Measurements from ENCODE around the gene MRPL2. TPM values are rescaled to one million over a fixed set of nuclear protein-coding genes. Genes with fewer than 3 reads are reported as not detected.
"Not testable (repeated sequence)": the region's sequence is repeated elsewhere in the genome, so short reads cannot be mapped to it uniquely, and the experiment has no call there.

Gene MRPL2
- total RNA-seq, 1 donor from 2014 or later: 14.2 TPM

DNA sequence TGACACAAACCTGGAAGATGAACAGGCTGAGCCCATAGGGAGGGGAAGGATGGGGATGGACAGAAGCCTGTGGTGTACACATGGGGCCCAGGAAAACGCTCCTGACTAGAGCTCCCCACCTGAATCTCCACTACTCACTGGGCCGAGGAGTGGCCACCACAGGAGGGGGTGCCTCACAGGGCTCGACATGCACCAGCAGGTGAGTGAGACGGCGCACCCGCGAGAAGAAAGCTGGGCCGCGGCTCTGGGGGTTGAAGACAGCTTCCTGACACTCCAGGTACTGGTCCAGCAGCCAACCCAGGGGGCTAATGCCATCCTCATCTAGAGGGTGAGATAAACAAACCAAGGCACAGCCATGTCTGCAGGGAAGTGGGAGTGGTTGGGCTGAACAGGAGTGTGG, 15.9 kb downstream of the MRPL2 start:
- Histone ChIP-seq H3K4me1 (no peaks in the 10 kb centered on the region), H3K27me3 (no peaks in the 10 kb centered on the region), H3K36me3 (peaks cover 0 to 59% of the 10 kb centered on the region in 2 donors), H3K27ac (no peak overlapping the region), H3K9me3 (no peaks in the 10 kb centered on the region), H3K4me3 (no peak overlapping the region)
- no peak for TF ChIP-seq POLR2A (IDR thresholded peaks at IDR 0.05)
- no peak for TF ChIP-seq CTCF (IDR thresholded peaks at IDR 0.05)
- no peak for TF ChIP-seq POLR2AphosphoS5 (IDR thresholded peaks at IDR 0.05; ENCODE audit: insufficient read depth in 1 of 2, low read depth in 1 of 2)
- DNase-seq (ENCODE audit: extremely low spot score in 2 of 2): no peak
- intact Hi-C loops (cut with DNase I): no loop called here

DNA sequence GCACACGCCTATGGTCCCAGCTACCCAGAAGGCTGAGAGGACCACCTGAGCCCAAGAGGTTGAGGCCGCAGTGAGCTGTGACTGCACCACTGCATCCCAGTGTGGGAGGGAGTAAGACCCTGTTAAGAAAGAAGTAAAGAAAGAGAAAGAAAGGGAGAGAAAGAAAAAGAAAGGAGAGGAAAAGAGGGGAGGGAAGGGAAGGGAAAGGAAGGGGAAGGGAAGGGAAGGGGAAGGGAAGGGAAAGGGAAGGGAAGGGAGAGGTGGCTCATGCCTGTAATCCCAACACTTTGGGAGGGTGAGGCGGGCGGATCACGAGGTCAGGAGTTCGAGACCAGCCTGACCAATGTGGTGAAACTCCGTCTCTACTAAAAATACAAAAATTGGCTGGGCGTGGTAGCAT, 17.8 kb downstream of the MRPL2 start:
- H3K36me3 ChIP-seq: peaks cover 0 to 60% of the 10 kb centered on the region in 2 donors
- H3K27me3 ChIP-seq; H3K4me1 ChIP-seq; H3K9me3 ChIP-seq; DNase-seq (ENCODE audit: extremely low spot score in 2 of 2); H3K4me3 ChIP-seq; H3K27ac ChIP-seq; intact Hi-C loops (cut with DNase I): not testable (repeated sequence)

GRCh38 chr6:43040542-43041257, 18.5 kb downstream of the MRPL2 start:
- Histone ChIP-seq H3K27ac (no peak overlapping the region), H3K9me3 (no peaks in the 10 kb centered on the region), H3K4me3 (no peak overlapping the region), H3K4me1 (no peaks in the 10 kb centered on the region), H3K36me3 (peaks cover 0 to 53% of the 10 kb centered on the region in 2 donors), H3K27me3 (no peaks in the 10 kb centered on the region)
- no peak for DNase-seq (ENCODE audit: extremely low spot score in 2 of 2)
- TF ChIP-seq POLR2A (IDR thresholded peaks at IDR 0.05) (no peak), POLR2AphosphoS5 (IDR thresholded peaks at IDR 0.05; ENCODE audit: insufficient read depth in 1 of 2, low read depth in 1 of 2) (no peak), CTCF (IDR thresholded peaks at IDR 0.05) (no peak)
- intact Hi-C loops (cut with DNase I): no loop called here

DNA sequence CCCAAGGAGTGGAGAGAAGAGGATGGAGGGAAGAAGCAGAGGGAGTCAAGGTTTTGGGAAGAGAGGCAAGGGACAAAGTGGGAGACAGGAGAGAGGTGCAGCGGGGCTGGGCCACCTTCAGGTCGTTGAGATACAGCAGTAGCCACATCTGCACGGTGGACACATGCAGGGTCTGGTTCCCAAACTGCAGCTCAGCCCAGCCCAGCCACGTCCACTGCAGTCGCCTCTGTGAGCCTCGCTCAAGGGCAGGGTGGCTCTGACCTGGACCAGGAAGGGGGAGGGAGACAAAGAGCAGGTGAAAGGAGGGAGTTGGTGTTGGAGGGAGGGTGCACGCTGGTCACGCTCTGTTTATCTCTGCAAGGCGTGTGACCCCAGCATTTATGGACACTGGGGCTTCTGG, 20.5 kb downstream of the MRPL2 start:
- Histone ChIP-seq H3K27me3 (no peaks in the 10 kb centered on the region), H3K4me3 (no peak overlapping the region), H3K27ac (no peak overlapping the region), H3K9me3 (no peaks in the 10 kb centered on the region), H3K4me1 (no peaks in the 10 kb centered on the region), H3K36me3 (peaks cover 0 to 47% of the 10 kb centered on the region in 2 donors)
- no peak for TF ChIP-seq CTCF (IDR thresholded peaks at IDR 0.05)
- TF ChIP-seq POLR2A (IDR thresholded peaks at IDR 0.05): no peak
- no peak for TF ChIP-seq POLR2AphosphoS5 (IDR thresholded peaks at IDR 0.05; ENCODE audit: insufficient read depth in 1 of 2, low read depth in 1 of 2)
- DNase-seq (ENCODE audit: extremely low spot score in 2 of 2): no peak
- intact Hi-C loops (cut with DNase I): no loop called here

- intact Hi-C loops (cut with DNase I): no loop called here
- Histone ChIP-seq H3K4me1 (no peaks in the 10 kb centered on the region), H3K4me3 (no peak overlapping the region), H3K9me3 (no peaks in the 10 kb centered on the region), H3K27me3 (no peaks in the 10 kb centered on the region), H3K27ac (no peak overlapping the region), H3K36me3 (peaks cover 0 to 42% of the 10 kb centered on the region in 2 donors)
- no peak for DNase-seq (ENCODE audit: extremely low spot score in 2 of 2)
- TF ChIP-seq POLR2A (IDR thresholded peaks at IDR 0.05): no peak
- no peak for TF ChIP-seq CTCF (IDR thresholded peaks at IDR 0.05)
- no peak for TF ChIP-seq POLR2AphosphoS5 (IDR thresholded peaks at IDR 0.05; ENCODE audit: insufficient read depth in 1 of 2, low read depth in 1 of 2)
Observed at GRCh38 chr6:43037706-43038105, 21.5 kb downstream of the MRPL2 start.

Measured in vagina (tissue), 2 donors.